CD14-positive monocyte (primary cell): ENCODE data around the gene DDX10. TPM values are rescaled to one million over a fixed set of nuclear protein-coding genes. Genes with fewer than 3 reads are reported as not detected.

Experiments
- DNase-seq, 3 donors: peaks; one replicate each; pipeline ENCODE4 v3.0.0-alpha.2; 2011 to 2022
- H2AFZ ChIP-seq: 2 replicates; pipeline ENCODE4 v1.6.0; 2012; ENCODE audit warnings: mild to moderate bottlenecking, low read depth, low read length, inconsistent platforms; ENCODE audit not compliant: insufficient read depth, poor library complexity, severe bottlenecking
- H3K27ac ChIP-seq, 2 donors: 1 replicate in 1 of 2; 2 replicates in 1 of 2; pipeline ENCODE4 v1.5.1; 2012 to 2013; ENCODE audit warnings: low read length in 2 of 2, control low read depth in 1 of 2, inconsistent platforms in 1 of 2, low read depth in 1 of 2, mild to moderate bottlenecking in 1 of 2
- H3K27me3 ChIP-seq, 2 donors: one replicate each; pipeline versions ENCODE4 v1.6.0 to v1.6.1; 2011 to 2013; ENCODE audit warnings: low read length in 2 of 2; ENCODE audit not compliant: control insufficient read depth in 2 of 2, insufficient read depth in 2 of 2
- H3K36me3 ChIP-seq, 2 donors: replicated peaks in 1 of 2; 1 replicate in 1 of 2; 2 replicates in 1 of 2; pipeline versions ENCODE4 v1.5.1 to v1.6.1; 2012 to 2013; ENCODE audit warnings: low read length in 2 of 2, control low read depth in 1 of 2, inconsistent platforms in 1 of 2, mild to moderate bottlenecking in 1 of 2; ENCODE audit not compliant: insufficient read depth in 2 of 2, control insufficient read depth in 1 of 2
- H3K4me1 ChIP-seq, 2 donors: 1 replicate in 1 of 2; 2 replicates in 1 of 2; pipeline versions ENCODE4 v1.5.1 to v1.6.1; 2012 to 2013; ENCODE audit warnings: low read length in 2 of 2, control low read depth in 1 of 2, inconsistent platforms in 1 of 2, mild to moderate bottlenecking in 1 of 2, moderate library complexity in 1 of 2; ENCODE audit not compliant: insufficient read depth in 2 of 2, control insufficient read depth in 1 of 2
- H3K4me2 ChIP-seq: replicated peaks from 2 replicates; pipeline ENCODE3; 2012; ENCODE audit warnings: low read length, moderate library complexity, mild to moderate bottlenecking; ENCODE audit not compliant: poor library complexity, severe bottlenecking; ENCODE audit errors: extremely low read depth
- H3K4me3 ChIP-seq, 3 experiments: fragments of 200-600 bp in 1 of 3; sonication (generic) in 1 of 3; replicated peaks in 1 of 3; 1 replicate in 2 of 3; 2 replicates in 1 of 3; pipeline ENCODE4 v1.5.1; 2011 to 2013; ENCODE audit warnings: low read length in 3 of 3, mild to moderate bottlenecking in 3 of 3, control low read depth in 2 of 3, low read depth in 2 of 3, inconsistent platforms in 1 of 3, moderate library complexity in 1 of 3
- H3K79me2 ChIP-seq: 2 replicates; pipeline ENCODE4 v1.6.0; 2012; ENCODE audit warnings: mild to moderate bottlenecking, control low read depth, inconsistent platforms, low read length, moderate library complexity; ENCODE audit not compliant: insufficient read depth
- H3K9ac ChIP-seq: 2 replicates; pipeline ENCODE4 v1.6.0; 2017; ENCODE audit warnings: low read length, mild to moderate bottlenecking; ENCODE audit not compliant: insufficient read depth, poor library complexity, severe bottlenecking
- H3K9me3 ChIP-seq, 2 donors: replicated peaks in 1 of 2; 1 replicate in 1 of 2; 2 replicates in 1 of 2; pipeline versions ENCODE4 v1.5.1 to v1.6.1; 2012 to 2013; ENCODE audit warnings: low read length in 2 of 2, control low read depth in 1 of 2; ENCODE audit not compliant: control insufficient read depth in 1 of 2, insufficient read depth in 1 of 2
- H4K20me1 ChIP-seq: 2 replicates; pipeline ENCODE4 v1.6.0; 2012; ENCODE audit warnings: mild to moderate bottlenecking, low read length, control low read depth, moderate library complexity; ENCODE audit not compliant: insufficient read depth
- H3K27ac Mint-ChIP-seq, 7 donors: one replicate each; pipeline ENCODE4 v1.8.0; 2020; ENCODE audit warnings: mild to moderate bottlenecking in 7 of 7, mixed read lengths in 7 of 7, moderate library complexity in 6 of 7, inconsistent platforms in 2 of 7
- H3K27me3 Mint-ChIP-seq, 3 donors: one replicate each; pipeline ENCODE4 v1.8.0; 2021 to 2022; ENCODE audit warnings: low read depth in 3 of 3, mild to moderate bottlenecking in 3 of 3, mixed read lengths in 3 of 3, moderate library complexity in 3 of 3, inconsistent platforms in 1 of 3
- H3K36me3 Mint-ChIP-seq, 2 donors: one replicate each; pipeline ENCODE4 v1.8.0; 2020; ENCODE audit warnings: mixed read lengths in 2 of 2, inconsistent platforms in 1 of 2, mild to moderate bottlenecking in 1 of 2
- H3K4me1 Mint-ChIP-seq: one replicate; pipeline ENCODE4 v1.8.0; 2020; ENCODE audit warnings: mild to moderate bottlenecking, mixed read lengths
- H3K4me3 Mint-ChIP-seq, 2 donors: one replicate each; pipeline ENCODE4 v1.8.0; 2020; ENCODE audit warnings: mild to moderate bottlenecking in 2 of 2, mixed read lengths in 2 of 2, moderate library complexity in 1 of 2
- H3K9me3 Mint-ChIP-seq, 7 donors: one replicate each; pipeline ENCODE4 v1.8.0; 2020 to 2022; ENCODE audit warnings: mixed read lengths in 7 of 7, mild to moderate bottlenecking in 6 of 7, moderate library complexity in 6 of 7, inconsistent platforms in 2 of 7
- WGBS: methylation state at CpG from one replicate; pipeline ENCODE4 v1.1.5; 2013; ENCODE audit warnings: missing lambda C conversion rate; ENCODE audit not compliant: insufficient coverage; 5-methylcytosine and 5-hydroxymethylcytosine counted together
- intact Hi-C, 2 donors: fragments of 100-400 bp; cut with micrococcal nuclease; formaldehyde crosslinking; loops; one replicate each; pipeline versions ENCODE4 v1.15.0 to v1.15.1; 2023
- polyA plus RNA-seq, 3 donors: library from polyadenylated mRNA; depleted of rRNA in 1 of 3; unstranded in 2 of 3; stranded (reverse) in 1 of 3; fragments of 300-500 nt in 2 of 3; fragments of >200 nt in 1 of 3; fragmentation: Illumina TruSeq in 2 of 3; gene quantifications; 1 replicate in 2 of 3; 2 replicates in 1 of 3; pipeline ENCODE4 v1.2.3, GENCODE V29; 2012 to 2021
- TF ChIP-seq, protein P1 (sequence below): fragments of 200-600 bp; IDR thresholded peaks from one replicate; pipeline ENCODE4 v1.8.0; 2022; ENCODE audit warnings: antibody characterized with exemption, mild to moderate bottlenecking

DDX10 gene
- polyA plus RNA-seq, 3 donors = 5.0 to 6.3 (median 5.3) TPM

DNA sequence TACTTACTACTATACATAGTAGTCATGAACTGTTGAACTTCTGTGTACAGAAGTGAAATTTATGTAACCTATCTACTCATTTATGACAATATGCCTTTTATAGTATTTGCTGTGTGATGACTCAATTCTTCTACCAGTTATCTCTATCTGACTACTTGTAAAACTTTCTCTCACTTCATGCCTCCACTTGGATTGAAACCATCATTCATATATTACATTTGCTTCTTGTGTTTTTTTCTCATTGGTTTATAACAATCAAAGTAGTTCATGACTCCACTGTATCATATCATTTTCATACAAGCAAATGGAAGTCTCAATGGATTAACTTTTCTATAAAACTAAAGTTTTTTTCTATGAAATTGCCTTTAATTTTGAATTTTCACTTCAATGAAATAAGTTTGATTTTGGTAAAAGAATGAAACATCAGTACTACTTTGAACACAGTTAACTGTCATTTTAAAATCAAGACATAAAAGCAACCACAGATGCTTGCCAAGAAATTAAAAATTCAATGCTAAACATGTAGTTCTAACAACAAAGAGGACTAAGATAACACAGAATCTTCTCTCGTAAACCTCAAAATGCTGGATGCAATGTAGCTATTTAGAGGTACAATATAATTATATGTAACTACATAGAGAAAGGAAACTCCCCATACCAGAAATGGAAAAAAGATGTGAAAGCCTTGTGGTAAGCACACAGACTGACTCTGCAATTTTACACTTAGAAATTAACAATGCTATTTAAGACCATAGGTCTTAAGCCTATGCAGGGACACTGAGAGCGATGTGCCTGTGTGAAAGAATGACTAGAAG lies 43.7 kb upstream of the DDX10 start:
- H3K9me3 Mint-ChIP-seq = peaks cover 0 to 7% (median 2%) of the 10 kb centered on the region in 7 donors
- H3K4me3 ChIP-seq = no peak overlapping the region
- no peak overlapping the region for H3K4me3 Mint-ChIP-seq
- no peaks in the 10 kb centered on the region for H3K36me3 Mint-ChIP-seq
- no CpG with 5 or more reads among the region's 2 CpGs for WGBS
- no peak overlapping the region for H3K27ac ChIP-seq
- no peaks in the 10 kb centered on the region for H3K9me3 ChIP-seq
- H3K79me2 ChIP-seq = no peaks in the 10 kb centered on the region
- H3K27ac Mint-ChIP-seq = peak overlapping the region in 1 of 7 donors; percentile 5
- TF ChIP-seq, protein P1, sequence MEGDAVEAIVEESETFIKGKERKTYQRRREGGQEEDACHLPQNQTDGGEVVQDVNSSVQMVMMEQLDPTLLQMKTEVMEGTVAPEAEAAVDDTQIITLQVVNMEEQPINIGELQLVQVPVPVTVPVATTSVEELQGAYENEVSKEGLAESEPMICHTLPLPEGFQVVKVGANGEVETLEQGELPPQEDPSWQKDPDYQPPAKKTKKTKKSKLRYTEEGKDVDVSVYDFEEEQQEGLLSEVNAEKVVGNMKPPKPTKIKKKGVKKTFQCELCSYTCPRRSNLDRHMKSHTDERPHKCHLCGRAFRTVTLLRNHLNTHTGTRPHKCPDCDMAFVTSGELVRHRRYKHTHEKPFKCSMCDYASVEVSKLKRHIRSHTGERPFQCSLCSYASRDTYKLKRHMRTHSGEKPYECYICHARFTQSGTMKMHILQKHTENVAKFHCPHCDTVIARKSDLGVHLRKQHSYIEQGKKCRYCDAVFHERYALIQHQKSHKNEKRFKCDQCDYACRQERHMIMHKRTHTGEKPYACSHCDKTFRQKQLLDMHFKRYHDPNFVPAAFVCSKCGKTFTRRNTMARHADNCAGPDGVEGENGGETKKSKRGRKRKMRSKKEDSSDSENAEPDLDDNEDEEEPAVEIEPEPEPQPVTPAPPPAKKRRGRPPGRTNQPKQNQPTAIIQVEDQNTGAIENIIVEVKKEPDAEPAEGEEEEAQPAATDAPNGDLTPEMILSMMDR = no peak
- H2AFZ ChIP-seq = no peak overlapping the region
- no peak for DNase-seq
- H3K4me1 ChIP-seq = peaks cover 0 to 7% of the 10 kb centered on the region in 2 donors
- no peaks in the 10 kb centered on the region for H4K20me1 ChIP-seq
- no peaks in the 10 kb centered on the region for H3K36me3 ChIP-seq
- H3K9ac ChIP-seq = no peak overlapping the region
- intact Hi-C loops = no loop called here
- H3K4me2 ChIP-seq = no peak overlapping the region
- H3K4me1 Mint-ChIP-seq = peaks cover 12% of the 10 kb centered on the region
- no peaks in the 10 kb centered on the region for H3K27me3 ChIP-seq
- H3K27me3 Mint-ChIP-seq = peaks cover 0 to 2% (median 1%) of the 10 kb centered on the region in 3 donors

GRCh38 chr11:108622341-108622740 lies 42.5 kb upstream of the DDX10 start:
- DNase-seq = peak in 1 of 3 donors; percentile 19
- Mint-ChIP-seq H3K27me3 (peaks cover 0 to 2% (median 1%) of the 10 kb centered on the region in 3 donors), H3K9me3 (peaks cover 3 to 13% (median 7%) of the 10 kb centered on the region in 7 donors), H3K36me3 (no peaks in the 10 kb centered on the region), H3K27ac (no peak overlapping the region), H3K4me3 (no peak overlapping the region), H3K4me1 (peaks cover 12% of the 10 kb centered on the region)
- no CpG with 5 or more reads among the region's 2 CpGs for WGBS
- Histone ChIP-seq H3K9ac (no peak overlapping the region), H4K20me1 (no peaks in the 10 kb centered on the region), H3K27ac (no peak overlapping the region), H3K4me1 (peaks cover 0 to 7% of the 10 kb centered on the region in 2 donors), H3K79me2 (no peaks in the 10 kb centered on the region), H3K4me2 (no peak overlapping the region), H3K27me3 (no peaks in the 10 kb centered on the region), H2AFZ (no peak overlapping the region), H3K36me3 (no peaks in the 10 kb centered on the region), H3K4me3 (no peak overlapping the region), H3K9me3 (no peaks in the 10 kb centered on the region)
- TF ChIP-seq, protein P1 = no peak
- intact Hi-C loops = no loop called here
